ENCODE results near the gene SWAP70.

Gene SWAP70

GRCh38 chr11:9663699-9664275 lies at the start of gene SWAP70:
SWAP70 (plus strand) TSS chr11:9664077; CDS start chr11:9664180, 103 bp downstream.
- DNase-seq (ENCODE audit: extremely low spot score): peak; percentile 93
- POLR2A ChIA-PET: interaction anchor here (0.9 kb wide), 1 partner anchor 12 kb away, joined by 4 read pairs; no protein-coding TSS in a partner anchor

DNA sequence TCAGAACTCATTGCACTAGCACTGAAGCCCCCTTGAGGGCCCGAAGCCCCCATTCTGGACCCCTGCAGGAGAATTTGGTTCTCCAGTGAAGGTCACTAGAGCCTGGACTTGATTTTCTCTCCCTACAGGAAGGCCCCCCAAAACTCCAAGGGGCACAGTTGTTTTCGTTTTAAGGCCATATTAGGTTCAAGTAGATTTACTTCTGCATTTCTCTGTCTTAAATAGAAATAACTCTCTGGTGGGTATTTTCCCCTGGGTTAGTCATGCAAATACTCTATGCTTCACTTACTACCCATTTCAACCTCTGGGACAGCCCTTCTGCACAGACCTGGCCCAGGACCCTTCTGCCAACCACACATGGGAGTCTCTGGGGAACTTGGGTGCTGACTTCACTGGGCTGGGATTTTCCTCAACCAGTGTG lies 48.8 kb upstream of the SWAP70 start:
- ChIA-PET CTCF (no interaction called here), POLR2A (no interaction called here)
- peak; percentile 68 for DNase-seq (ENCODE audit: extremely low spot score)
- TF ChIP-seq CTCF (IDR thresholded peaks at IDR 0.05; ENCODE audit: control extremely low read depth, extremely low read depth, low read depth, missing control alignments): no peak

More at GRCh38 chr11:9663699-9664275, at the start of gene SWAP70:
- TF ChIP-seq CTCF (IDR thresholded peaks at IDR 0.05; ENCODE audit: control extremely low read depth, extremely low read depth, low read depth, missing control alignments): no peak
- CTCF ChIA-PET: interaction anchor here (1.0 to 2.6 kb wide), 3 partner anchors 16 to 84 kb away, joined by 3 to 14 read pairs (median 8); no protein-coding TSS in a partner anchor

- POLR2A ChIA-PET: interaction anchor here (0.7 kb wide), 1 partner anchor 99 kb away, joined by 3 read pairs; no protein-coding TSS in a partner anchor
Observed at GRCh38 chr11:9616042-9616675, 47.7 kb upstream of the SWAP70 start.

GRCh38 chr11:9616858-9617257 lies 47.0 kb upstream of the SWAP70 start:
- ChIA-PET CTCF (interaction anchor here (1.6 to 2.8 kb wide), 2 partner anchors 12 to 131 kb away, joined by 10 to 18 read pairs; no protein-coding TSS in a partner anchor), POLR2A (interaction anchor here (0.7 kb wide), 1 partner anchor 99 kb away, joined by 3 read pairs; no protein-coding TSS in a partner anchor)
- no peak for TF ChIP-seq CTCF (IDR thresholded peaks at IDR 0.05; ENCODE audit: control extremely low read depth, extremely low read depth, low read depth, missing control alignments)
- no peak for DNase-seq (ENCODE audit: extremely low spot score)

More at GRCh38 chr11:9616042-9616675, 47.7 kb upstream of the SWAP70 start:
- no peak for DNase-seq (ENCODE audit: extremely low spot score)
- TF ChIP-seq CTCF (IDR thresholded peaks at IDR 0.05; ENCODE audit: control extremely low read depth, extremely low read depth, low read depth, missing control alignments): no peak
- CTCF ChIA-PET: interaction anchor here (0.6 to 2.8 kb wide), 3 partner anchors 13 to 132 kb away, joined by 3 to 18 read pairs (median 10); no protein-coding TSS in a partner anchor

- no peak for TF ChIP-seq CTCF (IDR thresholded peaks at IDR 0.05; ENCODE audit: control extremely low read depth, extremely low read depth, low read depth, missing control alignments)
- no peak for DNase-seq (ENCODE audit: extremely low spot score)
- ChIA-PET POLR2A (no interaction called here), CTCF (interaction anchor here (1.5 to 2.8 kb wide), 3 partner anchors 11 to 130 kb away, joined by 3 to 18 read pairs (median 10); no protein-coding TSS in a partner anchor)
Observed at GRCh38 chr11:9617940-9618339, 45.9 kb upstream of the SWAP70 start.

GRCh38 chr11:9619004-9619403 lies 44.9 kb upstream of the SWAP70 start:
- TF ChIP-seq CTCF (IDR thresholded peaks at IDR 0.05; ENCODE audit: control extremely low read depth, extremely low read depth, low read depth, missing control alignments): no peak
- CTCF ChIA-PET: interaction anchor here (1.4 to 2.8 kb wide), 3 partner anchors 17 to 129 kb away, joined by 3 to 18 read pairs (median 3); no protein-coding TSS in a partner anchor
- POLR2A ChIA-PET: no interaction called here
- no peak for DNase-seq (ENCODE audit: extremely low spot score)
